Activated T-cell treated with anti-CD3 and anti-CD28 coated beads, Interleukin-2, amount 50 U/mL, for 1 hour (primary cell): ENCODE results near the gene UHRF2.
"Not testable (repeated sequence)": the region's sequence is repeated elsewhere in the genome, so short reads cannot be mapped to it uniquely, and the experiment has no call there.

ENCODE experiments used
- DNase-seq: peaks from one replicate; pipeline ENCODE4 v3.0.0-alpha.2; 2020

The UHRF2 gene

GRCh38 chr9:6412487-6413364 lies at the start of gene UHRF2:
Gene UHRF2, plus strand, starts transcription at chr9:6413199. Its CDS starts 292 bp downstream, at chr9:6413491.
- DNase-seq: peak; percentile 99

- no peak for DNase-seq
These were observed 45.7 kb upstream of the UHRF2 start for GRCh38 chr9:6367128-6367890.

GRCh38 chr9:6368831-6369230 lies 44.2 kb upstream of the UHRF2 start:
- DNase-seq: no peak

GRCh38 chr9:6381477-6382012 lies 31.5 kb upstream of the UHRF2 start:
- not testable (repeated sequence) for DNase-seq

- no peak for DNase-seq
These were observed 30.3 kb upstream of the UHRF2 start for GRCh38 chr9:6382681-6383080.

- DNase-seq: no peak
These were observed 29.3 kb upstream of the UHRF2 start for GRCh38 chr9:6383551-6384225.

GRCh38 chr9:6384732-6385131 lies 28.3 kb upstream of the UHRF2 start:
- DNase-seq: no peak

- DNase-seq: no peak
These were observed 13.9 kb upstream of the UHRF2 start for GRCh38 chr9:6399071-6399470.

GRCh38 chr9:6405371-6405770 lies 7.6 kb upstream of the UHRF2 start:
- no peak for DNase-seq

GRCh38 chr9:6407778-6408177 lies 5.2 kb upstream of the UHRF2 start:
- no peak for DNase-seq

- no peak for DNase-seq
These were observed 4.7 kb upstream of the UHRF2 start for GRCh38 chr9:6408320-6408719.

GRCh38 chr9:6409811-6410210 lies 3.2 kb upstream of the UHRF2 start:
- DNase-seq: no peak

- DNase-seq: no peak
These were observed 2.4 kb upstream of the UHRF2 start for GRCh38 chr9:6410633-6411032.

- DNase-seq: peak; percentile 49
These were observed 607 bp downstream of the UHRF2 start for GRCh38 chr9:6413365-6414246.

- DNase-seq: no peak
These were observed 1.2 kb downstream of the UHRF2 start for GRCh38 chr9:6414247-6414641.

GRCh38 chr9:6415266-6415665 lies 2.3 kb downstream of the UHRF2 start:
- DNase-seq: no peak

- DNase-seq: no peak
These were observed 4.2 kb downstream of the UHRF2 start for GRCh38 chr9:6417186-6417585.

- no peak for DNase-seq
These were observed 5.8 kb downstream of the UHRF2 start for GRCh38 chr9:6418764-6419163.

- DNase-seq: no peak
These were observed 11.9 kb downstream of the UHRF2 start for GRCh38 chr9:6424940-6425339.

GRCh38 chr9:6426117-6426516 lies 13.1 kb downstream of the UHRF2 start:
- DNase-seq: no peak

GRCh38 chr9:6428940-6429889 lies 16.2 kb downstream of the UHRF2 start:
- DNase-seq: no peak
